Measurements from ENCODE around the gene RASSF6. TPM values are rescaled to one million over a fixed set of nuclear protein-coding genes. Genes with fewer than 3 reads are reported as not detected.

Gene RASSF6
- total and polyA plus RNA-seq, 2 donors (not counting 1 experiment from before 2014, with no cell fraction given): 1.4 to 13.1 TPM

GRCh38 chr4:73669410-73670183 is 49.4 kb upstream of the RASSF6 start:
- intact Hi-C loops (cut with micrococcal nuclease): loop anchor here (5.0 kb wide), 1 partner anchor 357 kb away; no protein-coding TSS in a partner anchor
- Mint-ChIP-seq H3K27ac (no peak overlapping the region), H3K27me3 (peaks cover 3% of the 10 kb centered on the region), H3K9me3 (ENCODE audit: insufficient read depth) (no peaks in the 10 kb centered on the region), H3K4me1 (no peaks in the 10 kb centered on the region), H3K4me3 (no peak overlapping the region)
- ChIA-PET POLR2A (no interaction called here), CTCF (interaction anchor here (2.3 kb wide), 1 partner anchor 96 kb away, joined by 10 read pairs; no protein-coding TSS in a partner anchor)
- Histone ChIP-seq H3K4me3 (ENCODE audit: control extremely low read depth in 1 of 5, extremely low read depth in 1 of 5, insufficient read depth in 1 of 5, low read depth in 2 of 5, low read length in 4 of 5) (no peak overlapping the region), H2AFZ (ENCODE audit: insufficient read depth, low read depth, low read length, poor library complexity, severe bottlenecking) (no peak overlapping the region), H3K4me1 (ENCODE audit: control insufficient read depth in 2 of 2, insufficient read depth in 2 of 2, low read length in 2 of 2) (no peaks in the 10 kb centered on the region), H3K27me3 (replicated peaks in 1 of 4; ENCODE audit: control extremely low read depth in 1 of 4, control insufficient read depth in 3 of 4, insufficient read depth in 4 of 4, low read length in 3 of 4) (no peaks in the 10 kb centered on the region), H3K27ac (ENCODE audit: low read length in 2 of 2) (no peak overlapping the region), H3K9me3 (ENCODE audit: control extremely low read depth in 1 of 3, control insufficient read depth in 2 of 3, insufficient read depth in 1 of 3, low read length in 2 of 3) (no peaks in the 10 kb centered on the region), H3K9ac (ENCODE audit: low read length) (no peak overlapping the region), H4K20me1 (ENCODE audit: control insufficient read depth, insufficient read depth, low read length, poor library complexity, severe bottlenecking) (no peaks in the 10 kb centered on the region), H3K36me3 (replicated peaks in 1 of 2; ENCODE audit: control extremely low read depth in 1 of 2, control insufficient read depth in 1 of 2, extremely low read depth in 1 of 2, insufficient read depth in 2 of 2, low read length in 1 of 2) (no peaks in the 10 kb centered on the region), H3K79me2 (ENCODE audit: control insufficient read depth, insufficient read depth, low read length) (no peaks in the 10 kb centered on the region), H3K4me2 (replicated peaks; ENCODE audit: low read depth, low read length, poor library complexity, severe bottlenecking) (no peak overlapping the region)
- ATAC-seq (ENCODE audit: low read depth) (no peak), DNase-seq (no peak)
- WGBS (ENCODE audit: insufficient coverage): 95% methylated on average over 12 of the region's 15 CpGs
- TF ChIP-seq EZH2 (IDR thresholded peaks at IDR 0.05; ENCODE audit: borderline replicate concordance, insufficient read depth, low read depth, low read length, poor library complexity, severe bottlenecking) (no peak), CTCF (IDR thresholded peaks at IDR 0.05) (no peak)

GRCh38 chr4:73668782-73669201 is 48.6 kb upstream of the RASSF6 start:
- no peak overlapping the region for H3K4me3 ChIP-seq (ENCODE audit: control extremely low read depth in 1 of 5, extremely low read depth in 1 of 5, insufficient read depth in 1 of 5, low read depth in 2 of 5, low read length in 4 of 5)
- H3K27me3 ChIP-seq (replicated peaks in 1 of 4; ENCODE audit: control extremely low read depth in 1 of 4, control insufficient read depth in 3 of 4, insufficient read depth in 4 of 4, low read length in 3 of 4): no peaks in the 10 kb centered on the region
- intact Hi-C loops (cut with micrococcal nuclease): no loop called here
- WGBS (ENCODE audit: insufficient coverage): 96% methylated on average over 8 of the region's 8 CpGs
- no peak for ATAC-seq (ENCODE audit: low read depth)
- H3K4me2 ChIP-seq (replicated peaks; ENCODE audit: low read depth, low read length, poor library complexity, severe bottlenecking): no peak overlapping the region
- no peaks in the 10 kb centered on the region for H3K36me3 ChIP-seq (replicated peaks in 1 of 2; ENCODE audit: control extremely low read depth in 1 of 2, control insufficient read depth in 1 of 2, extremely low read depth in 1 of 2, insufficient read depth in 2 of 2, low read length in 1 of 2)
- no peak overlapping the region for H3K27ac ChIP-seq (ENCODE audit: low read length in 2 of 2)
- Mint-ChIP-seq H3K27ac (no peak overlapping the region), H3K4me1 (no peaks in the 10 kb centered on the region), H3K4me3 (no peak overlapping the region), H3K9me3 (ENCODE audit: insufficient read depth) (no peaks in the 10 kb centered on the region), H3K27me3 (peaks cover 3% of the 10 kb centered on the region)
- no peak for TF ChIP-seq CTCF (IDR thresholded peaks at IDR 0.05)
- H2AFZ ChIP-seq (ENCODE audit: insufficient read depth, low read depth, low read length, poor library complexity, severe bottlenecking): no peak overlapping the region
- no peaks in the 10 kb centered on the region for H4K20me1 ChIP-seq (ENCODE audit: control insufficient read depth, insufficient read depth, low read length, poor library complexity, severe bottlenecking)
- H3K79me2 ChIP-seq (ENCODE audit: control insufficient read depth, insufficient read depth, low read length): no peaks in the 10 kb centered on the region
- H3K4me1 ChIP-seq (ENCODE audit: control insufficient read depth in 2 of 2, insufficient read depth in 2 of 2, low read length in 2 of 2): no peaks in the 10 kb centered on the region
- CTCF ChIA-PET: interaction anchor here (2.3 kb wide), 1 partner anchor 95 kb away, joined by 10 read pairs; no protein-coding TSS in a partner anchor
- no peak overlapping the region for H3K9ac ChIP-seq (ENCODE audit: low read length)
- no peaks in the 10 kb centered on the region for H3K9me3 ChIP-seq (ENCODE audit: control extremely low read depth in 1 of 3, control insufficient read depth in 2 of 3, insufficient read depth in 1 of 3, low read length in 2 of 3)
- POLR2A ChIA-PET: no interaction called here
- DNase-seq: no peak

Measured in B cell (primary cell).